Endodermal cell (in vitro differentiated cells): ENCODE results near the gene ADGRG6. TPM values are rescaled to one million over a fixed set of nuclear protein-coding genes. Genes with fewer than 3 reads are reported as not detected.
A peak's percentile ranks its signal among the peaks of the same experiment; 100 is the strongest.

ENCODE experiments used
- DNase-seq: peaks from one replicate; pipeline ENCODE4 v3.0.0-alpha.2; 2017
- H3K27ac ChIP-seq: 2 replicates; pipeline ENCODE4 v1.5.1; 2013; ENCODE audit warnings: mild to moderate bottlenecking, low read depth, low read length, moderate library complexity
- H3K27me3 ChIP-seq: 2 replicates; pipeline ENCODE4 v1.6.1; 2013; ENCODE audit warnings: mild to moderate bottlenecking, low read length, moderate library complexity; ENCODE audit not compliant: insufficient read depth, control insufficient read depth, poor library complexity, severe bottlenecking
- H3K36me3 ChIP-seq: 2 replicates; pipeline ENCODE4 v1.7.0; 2013; ENCODE audit warnings: mild to moderate bottlenecking, low read length, moderate library complexity; ENCODE audit not compliant: control insufficient read depth, insufficient read depth
- H3K4me1 ChIP-seq: one replicate; pipeline ENCODE4 v1.7.0; 2013; ENCODE audit warnings: low read length; ENCODE audit not compliant: control insufficient read depth, insufficient read depth
- H3K4me3 ChIP-seq: 2 replicates; pipeline ENCODE4 v1.5.1; 2013; ENCODE audit warnings: mild to moderate bottlenecking, low read length, moderate library complexity
- H3K9ac ChIP-seq: 2 replicates; pipeline ENCODE4 v1.6.1; 2013; ENCODE audit warnings: mild to moderate bottlenecking, low read length, moderate library complexity; ENCODE audit not compliant: poor library complexity, severe bottlenecking; ENCODE audit errors: extremely low read depth
- H3K9me3 ChIP-seq: 2 replicates; pipeline ENCODE4 v1.6.1; 2013; ENCODE audit warnings: mild to moderate bottlenecking, low read length, moderate library complexity; ENCODE audit not compliant: control insufficient read depth
- H3K27ac Mint-ChIP-seq: 2 replicates; pipeline ENCODE4 v1.8.0; 2020; ENCODE audit warnings: mixed read lengths
- H3K27me3 Mint-ChIP-seq: 2 replicates; pipeline ENCODE4 v1.8.0; 2021; ENCODE audit warnings: mild to moderate bottlenecking, mixed read lengths; ENCODE audit not compliant: insufficient read depth
- H3K36me3 Mint-ChIP-seq: 2 replicates; pipeline ENCODE4 v1.8.0; 2020; ENCODE audit warnings: low read depth, mixed read lengths
- H3K4me1 Mint-ChIP-seq: 2 replicates; pipeline ENCODE4 v1.8.0; 2020; ENCODE audit warnings: mixed read lengths
- H3K4me3 Mint-ChIP-seq: 2 replicates; pipeline ENCODE4 v1.8.0; 2020; ENCODE audit warnings: mild to moderate bottlenecking, moderate library complexity, mixed read lengths
- H3K9me3 Mint-ChIP-seq: 2 replicates; pipeline ENCODE4 v1.8.0; 2020; ENCODE audit warnings: mild to moderate bottlenecking, mixed read lengths
- CTCF ChIP-seq: fragments of 200-600 bp; sonication (generic); conservative IDR thresholded peaks from 2 replicates; pipeline ENCODE4 v1.5.0; 2021; ENCODE audit warnings: antibody characterized with exemption, mild to moderate bottlenecking
- WGBS, 2 experiments: methylation state at CpG; one replicate each; pipeline versions ENCODE4 v1.1.5 to v1.1.7; 2013; ENCODE audit warnings: missing lambda C conversion rate in 2 of 2, mixed read lengths in 1 of 2; ENCODE audit not compliant: insufficient coverage in 1 of 2, insufficient read length in 1 of 2; 5-methylcytosine and 5-hydroxymethylcytosine counted together
- total RNA-seq, 2 donors: library from RNA; stranded (reverse); fragmentation: NEBNext Ultra II Directional in 1 of 2; extraction: Animal tissue kit (Norgen Biotek cat#: 25700) in 1 of 2; gene quantifications; 2 replicates in 1 of 2; 3 replicates in 1 of 2; pipeline ENCODE4 v1.2.1, GENCODE V29; 2021

The ADGRG6 gene
- total RNA-seq, 2 donors from 2014 or later, result 20.4 to 26.8 TPM

GRCh38 chr6:142328070-142328469 is 26.3 kb downstream of the ADGRG6 start:
- DNase-seq, result no peak
- Histone ChIP-seq H3K36me3 (no peaks in the 10 kb centered on the region), H3K9ac (no peak overlapping the region), H3K4me1 (no peaks in the 10 kb centered on the region), H3K27ac (no peak overlapping the region), H3K27me3 (no peaks in the 10 kb centered on the region), H3K9me3 (no peaks in the 10 kb centered on the region), H3K4me3 (no peak overlapping the region)
- H3K9me3 Mint-ChIP-seq, result no peaks in the 10 kb centered on the region
- 94 to 100% methylated on average over 1 to 2 of the region's 2 CpGs for WGBS, 2 experiments
- H3K27ac Mint-ChIP-seq, result no peak overlapping the region
- no peaks in the 10 kb centered on the region for H3K36me3 Mint-ChIP-seq
- peaks cover 23% of the 10 kb centered on the region for H3K4me1 Mint-ChIP-seq
- TF ChIP-seq CTCF, result no peak
- no peak overlapping the region for H3K4me3 Mint-ChIP-seq
- H3K27me3 Mint-ChIP-seq, result no peaks in the 10 kb centered on the region

GRCh38 chr6:142329486-142330113 is 27.8 kb downstream of the ADGRG6 start:
- Histone ChIP-seq H3K27me3 (no peaks in the 10 kb centered on the region), H3K4me3 (no peak overlapping the region), H3K36me3 (no peaks in the 10 kb centered on the region), H3K4me1 (no peaks in the 10 kb centered on the region), H3K27ac (no peak overlapping the region), H3K9ac (no peak overlapping the region), H3K9me3 (no peaks in the 10 kb centered on the region)
- H3K27me3 Mint-ChIP-seq, result no peaks in the 10 kb centered on the region
- no peaks in the 10 kb centered on the region for H3K9me3 Mint-ChIP-seq
- peaks cover 12% of the 10 kb centered on the region for H3K4me1 Mint-ChIP-seq
- no peak for TF ChIP-seq CTCF
- 60 to 90% methylated on average over 1 to 3 of the region's 3 CpGs for WGBS, 2 experiments
- H3K27ac Mint-ChIP-seq, result no peak overlapping the region
- no peaks in the 10 kb centered on the region for H3K36me3 Mint-ChIP-seq
- H3K4me3 Mint-ChIP-seq, result no peak overlapping the region
- DNase-seq, result no peak

GRCh38 chr6:142331075-142331551 is 29.3 kb downstream of the ADGRG6 start:
- Histone ChIP-seq H3K4me1 (no peaks in the 10 kb centered on the region), H3K9me3 (no peaks in the 10 kb centered on the region), H3K27ac (peak overlapping the region; percentile 75), H3K36me3 (no peaks in the 10 kb centered on the region), H3K27me3 (no peaks in the 10 kb centered on the region), H3K9ac (no peak overlapping the region), H3K4me3 (no peak overlapping the region)
- no peaks in the 10 kb centered on the region for H3K27me3 Mint-ChIP-seq
- no peak for TF ChIP-seq CTCF
- no peak for DNase-seq
- H3K4me3 Mint-ChIP-seq, result no peak overlapping the region
- no peaks in the 10 kb centered on the region for H3K9me3 Mint-ChIP-seq
- no peaks in the 10 kb centered on the region for H3K36me3 Mint-ChIP-seq
- H3K27ac Mint-ChIP-seq, result peak overlapping the region; percentile 32
- 67 to 92% methylated on average over 2 of the region's 2 CpGs for WGBS, 2 experiments
- peaks cover 9% of the 10 kb centered on the region for H3K4me1 Mint-ChIP-seq
